ENCODE measurements around the gene POLE.

The POLE gene

DNA sequence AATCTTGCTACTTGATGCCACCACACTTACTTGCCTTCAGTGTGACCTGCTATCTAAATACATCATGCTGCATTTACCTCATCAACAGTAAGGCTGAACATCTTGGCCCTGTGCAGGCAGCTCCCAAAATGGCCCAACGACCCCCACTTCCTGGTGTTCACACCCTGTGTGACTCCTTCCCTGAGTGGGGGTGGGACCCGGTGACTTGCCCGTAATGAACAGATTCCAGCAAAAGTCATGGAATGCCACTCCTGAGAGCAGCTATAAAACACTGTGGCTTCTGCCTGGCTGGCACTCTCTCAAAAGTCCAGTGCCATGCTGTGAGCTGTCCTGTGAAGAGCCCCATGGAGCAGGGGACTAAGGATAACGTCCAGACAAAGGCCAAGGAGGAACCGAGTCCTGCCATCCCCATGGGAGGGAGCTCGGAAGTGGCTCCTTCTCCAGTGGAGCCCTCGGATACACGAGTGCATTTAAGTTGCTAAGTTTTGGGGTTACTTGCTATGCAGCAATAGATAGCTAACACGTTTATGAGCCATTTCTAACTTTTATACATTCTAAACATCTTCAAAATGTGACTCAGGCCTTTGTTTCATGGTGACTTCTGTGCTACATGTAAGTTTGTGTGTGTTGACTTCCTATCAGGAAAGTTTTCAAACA lies 35.6 kb downstream of the POLE start:
- Histone ChIP-seq H3K4me1 (ENCODE audit: control insufficient read depth, insufficient read depth, low read length) (no peaks in the 10 kb centered on the region), H3K4me3 (ENCODE audit: low read depth, low read length) (no peak overlapping the region), H3K27ac (ENCODE audit: extremely low read depth, low read depth, low read length) (no peak overlapping the region; the same call in 1 of the 2 replicates), H3K36me3 (ENCODE audit: control insufficient read depth in 2 of 2, insufficient read depth in 1 of 2, low read length in 2 of 2) (peaks cover 70 to 96% of the 10 kb centered on the region in 2 experiments), H3K9me3 (ENCODE audit: control insufficient read depth, insufficient read depth, low read depth, low read length) (no peaks in the 10 kb centered on the region)
- ChIA-PET POLR2A (no interaction called here), CTCF (interaction anchor here (0.9 kb wide), 1 partner anchor 13 kb away, joined by 3 read pairs; no protein-coding TSS in a partner anchor)
- TF ChIP-seq, protein P1, sequence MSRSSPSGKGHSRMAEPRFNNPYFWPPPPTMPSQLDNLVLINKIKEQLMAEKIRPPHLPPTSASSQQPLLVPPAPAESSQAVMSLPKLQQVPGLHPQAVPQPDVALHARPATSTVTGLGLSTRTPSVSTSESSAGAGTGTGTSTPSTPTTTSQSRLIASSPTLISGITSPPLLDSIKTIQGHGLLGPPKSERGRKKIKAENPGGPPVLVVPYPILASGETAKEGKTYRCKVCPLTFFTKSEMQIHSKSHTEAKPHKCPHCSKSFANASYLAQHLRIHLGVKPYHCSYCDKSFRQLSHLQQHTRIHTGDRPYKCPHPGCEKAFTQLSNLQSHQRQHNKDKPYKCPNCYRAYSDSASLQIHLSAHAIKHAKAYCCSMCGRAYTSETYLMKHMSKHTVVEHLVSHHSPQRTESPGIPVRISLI (tag by site-specific recombination; IDR thresholded peaks at IDR 0.05): no peak
- TF ChIP-seq ZNF426 (tag by site-specific recombination; IDR thresholded peaks at IDR 0.05) (no peak), ZNF114 (tag by site-specific recombination; IDR thresholded peaks at IDR 0.05) (no peak), ZNF146 (tag by site-specific recombination; IDR thresholded peaks at IDR 0.05) (no peak), ZBTB8A (tag by site-specific recombination; IDR thresholded peaks at IDR 0.05) (no peak), SCRT2 (tag by site-specific recombination; IDR thresholded peaks at IDR 0.05) (no peak), ZNF777 (tag by site-specific recombination; IDR thresholded peaks at IDR 0.05; ENCODE audit: borderline replicate concordance) (no peak), ZNF292 (tag by site-specific recombination; IDR thresholded peaks at IDR 0.05; ENCODE audit: borderline replicate concordance, low read depth) (no peak), ZBTB7A (tag by site-specific recombination; IDR thresholded peaks at IDR 0.05; ENCODE audit: low read depth) (no peak), ZSCAN23 (tag by site-specific recombination; IDR thresholded peaks at IDR 0.05) (no peak)
- TF ChIP-seq, protein P2, sequence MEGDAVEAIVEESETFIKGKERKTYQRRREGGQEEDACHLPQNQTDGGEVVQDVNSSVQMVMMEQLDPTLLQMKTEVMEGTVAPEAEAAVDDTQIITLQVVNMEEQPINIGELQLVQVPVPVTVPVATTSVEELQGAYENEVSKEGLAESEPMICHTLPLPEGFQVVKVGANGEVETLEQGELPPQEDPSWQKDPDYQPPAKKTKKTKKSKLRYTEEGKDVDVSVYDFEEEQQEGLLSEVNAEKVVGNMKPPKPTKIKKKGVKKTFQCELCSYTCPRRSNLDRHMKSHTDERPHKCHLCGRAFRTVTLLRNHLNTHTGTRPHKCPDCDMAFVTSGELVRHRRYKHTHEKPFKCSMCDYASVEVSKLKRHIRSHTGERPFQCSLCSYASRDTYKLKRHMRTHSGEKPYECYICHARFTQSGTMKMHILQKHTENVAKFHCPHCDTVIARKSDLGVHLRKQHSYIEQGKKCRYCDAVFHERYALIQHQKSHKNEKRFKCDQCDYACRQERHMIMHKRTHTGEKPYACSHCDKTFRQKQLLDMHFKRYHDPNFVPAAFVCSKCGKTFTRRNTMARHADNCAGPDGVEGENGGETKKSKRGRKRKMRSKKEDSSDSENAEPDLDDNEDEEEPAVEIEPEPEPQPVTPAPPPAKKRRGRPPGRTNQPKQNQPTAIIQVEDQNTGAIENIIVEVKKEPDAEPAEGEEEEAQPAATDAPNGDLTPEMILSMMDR (tag by site-specific recombination; IDR thresholded peaks at IDR 0.05): no peak

DNA sequence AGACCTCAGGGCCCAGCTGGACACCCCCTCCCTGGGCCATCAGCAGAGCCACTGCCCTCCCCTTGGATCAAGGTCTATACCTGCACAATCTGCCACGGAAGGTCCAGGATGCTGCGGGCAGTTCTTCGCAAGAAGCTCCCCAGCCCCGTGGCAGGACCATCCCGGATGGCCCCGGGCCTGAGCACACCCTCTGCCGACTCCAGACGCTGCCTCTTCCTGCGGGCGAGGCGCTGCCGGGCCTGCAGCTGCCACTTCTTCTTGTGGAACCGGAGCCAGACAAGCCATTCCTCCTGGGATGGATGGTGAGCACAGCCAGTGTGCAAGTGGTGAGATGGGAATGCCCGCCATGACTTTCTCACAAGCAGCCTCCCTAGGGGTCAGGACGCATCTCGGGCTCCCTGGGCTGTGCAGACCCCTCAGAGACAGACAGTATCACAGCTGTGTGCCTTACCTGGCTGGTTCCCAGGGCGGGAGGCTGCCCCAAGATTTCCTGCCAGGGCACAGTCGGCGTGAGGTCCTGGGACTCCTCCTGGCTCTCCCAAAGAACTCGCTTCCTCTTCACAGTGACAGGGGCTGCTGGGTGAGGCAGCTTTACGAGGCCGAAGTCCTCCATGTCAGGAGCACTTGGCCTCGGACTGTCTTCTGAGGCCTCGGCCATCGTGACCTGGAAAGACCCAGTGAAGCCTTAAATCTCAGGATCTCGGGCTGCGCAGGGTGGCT lies 37.8 kb downstream of the POLE start:
- ChIA-PET CTCF (interaction anchor here (2.0 kb wide), 1 partner anchor 11 kb away, joined by 8 read pairs; no protein-coding TSS in a partner anchor), POLR2A (no interaction called here)
- no peaks in the 10 kb centered on the region for H3K9me3 ChIP-seq (ENCODE audit: control insufficient read depth, insufficient read depth, low read depth, low read length)

DNA sequence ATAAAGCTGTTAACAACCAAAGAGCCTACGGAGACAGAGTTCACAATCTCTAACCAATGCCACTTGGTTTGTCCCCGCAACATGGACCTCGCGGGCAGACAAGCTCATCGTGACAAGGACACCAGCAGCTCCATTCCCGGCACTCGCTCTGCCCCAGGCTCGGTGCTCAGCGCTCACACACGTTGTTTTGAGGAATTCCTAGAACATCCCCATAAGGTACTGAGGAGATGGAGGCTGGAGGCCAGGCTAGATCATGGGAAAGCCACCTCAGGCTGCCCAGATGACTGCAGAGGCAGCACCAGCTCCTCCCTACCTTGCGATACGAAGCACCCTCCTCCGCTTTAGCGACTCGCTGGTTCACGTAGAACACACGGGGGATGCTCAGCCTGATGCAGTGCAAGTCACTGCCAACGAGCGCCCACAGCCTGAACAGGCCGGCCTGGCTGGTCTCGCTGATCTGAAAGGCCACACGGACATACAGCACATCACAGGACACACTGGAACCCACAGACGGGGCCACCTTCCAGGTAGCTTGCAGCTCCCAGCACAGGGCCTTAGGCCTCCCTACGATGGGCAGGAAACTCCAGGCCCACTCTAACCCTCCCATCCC lies 38.4 kb downstream of the POLE start:
- ChIA-PET CTCF (interaction anchor here (0.8 to 2.0 kb wide), 2 partner anchors 10 to 12 kb away, joined by 8 to 9 read pairs; no protein-coding TSS in a partner anchor), POLR2A (no interaction called here)
- Histone ChIP-seq H3K4me3 (ENCODE audit: low read depth, low read length) (no peak overlapping the region), H3K36me3 (ENCODE audit: control insufficient read depth in 2 of 2, insufficient read depth in 1 of 2, low read length in 2 of 2) (peaks cover 53 to 91% of the 10 kb centered on the region in 2 experiments), H3K4me1 (ENCODE audit: control insufficient read depth, insufficient read depth, low read length) (no peaks in the 10 kb centered on the region), H3K9me3 (ENCODE audit: control insufficient read depth, insufficient read depth, low read depth, low read length) (no peaks in the 10 kb centered on the region), H3K27ac (ENCODE audit: extremely low read depth, low read depth, low read length) (no peak overlapping the region)
- TF ChIP-seq ZNF391 (tag by site-specific recombination; IDR thresholded peaks at IDR 0.05; ENCODE audit: borderline replicate concordance, low read depth) (no peak), ZNF677 (tag by site-specific recombination; IDR thresholded peaks at IDR 0.05) (no peak)
- TF ChIP-seq, protein P3, sequence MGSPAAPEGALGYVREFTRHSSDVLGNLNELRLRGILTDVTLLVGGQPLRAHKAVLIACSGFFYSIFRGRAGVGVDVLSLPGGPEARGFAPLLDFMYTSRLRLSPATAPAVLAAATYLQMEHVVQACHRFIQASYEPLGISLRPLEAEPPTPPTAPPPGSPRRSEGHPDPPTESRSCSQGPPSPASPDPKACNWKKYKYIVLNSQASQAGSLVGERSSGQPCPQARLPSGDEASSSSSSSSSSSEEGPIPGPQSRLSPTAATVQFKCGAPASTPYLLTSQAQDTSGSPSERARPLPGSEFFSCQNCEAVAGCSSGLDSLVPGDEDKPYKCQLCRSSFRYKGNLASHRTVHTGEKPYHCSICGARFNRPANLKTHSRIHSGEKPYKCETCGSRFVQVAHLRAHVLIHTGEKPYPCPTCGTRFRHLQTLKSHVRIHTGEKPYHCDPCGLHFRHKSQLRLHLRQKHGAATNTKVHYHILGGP (tag by site-specific recombination; IDR thresholded peaks at IDR 0.05): peak; percentile 83

More for the DNA sequence above, 37.8 kb downstream of the POLE start:
- Histone ChIP-seq H3K4me3 (ENCODE audit: low read depth, low read length) (no peak overlapping the region), H3K36me3 (ENCODE audit: control insufficient read depth in 2 of 2, insufficient read depth in 1 of 2, low read length in 2 of 2) (peaks cover 56 to 91% of the 10 kb centered on the region in 2 experiments), H3K27ac (ENCODE audit: extremely low read depth, low read depth, low read length) (no peak overlapping the region), H3K4me1 (ENCODE audit: control insufficient read depth, insufficient read depth, low read length) (no peaks in the 10 kb centered on the region)
- TF ChIP-seq ZNF521 (tag by site-specific recombination; IDR thresholded peaks at IDR 0.05) (no peak), ZNF274 (IDR thresholded peaks at IDR 0.05; ENCODE audit: low read length) (no peak), ZNF274 (tag by site-specific recombination; IDR thresholded peaks at IDR 0.05; ENCODE audit: borderline replicate concordance) (no peak)

Measured in HEK293 (cell line).